GM21360 (cell line): ENCODE data around the gene KISS1.
"Not testable (repeated sequence)": the region's sequence is repeated elsewhere in the genome, so short reads cannot be mapped to it uniquely, and the experiment has no call there.

Experiments used
- ATAC-seq: cut with Tn5 transposase; IDR thresholded peaks from one replicate; pipeline ENCODE4 v1.9.1; 2021; ENCODE audit warnings: mild to moderate bottlenecking, moderate library complexity; ENCODE audit not compliant: unreplicated experiment

Gene KISS1

GRCh38 chr1:204196068-204196795 lies at the start of gene KISS1:
Gene KISS1 (minus strand): TSS chr1:204196491. CDS start chr1:204192876, 3,615 bp downstream.
- ATAC-seq, result no peak

GRCh38 chr1:204242920-204243319 lies 46.6 kb upstream of the KISS1 start:
- no peak for ATAC-seq

GRCh38 chr1:204241914-204242313 lies 45.6 kb upstream of the KISS1 start:
- no peak for ATAC-seq

- no peak for ATAC-seq
Observed at GRCh38 chr1:204241050-204241449, 44.8 kb upstream of the KISS1 start.

GRCh38 chr1:204240233-204240632 lies 43.9 kb upstream of the KISS1 start:
- ATAC-seq, result no peak

GRCh38 chr1:204239401-204239800 lies 43.1 kb upstream of the KISS1 start:
- ATAC-seq, result not testable (repeated sequence)

GRCh38 chr1:204238520-204238919 lies 42.2 kb upstream of the KISS1 start:
- ATAC-seq, result not testable (repeated sequence)

GRCh38 chr1:204237515-204237914 lies 41.2 kb upstream of the KISS1 start:
- ATAC-seq, result not testable (repeated sequence)

GRCh38 chr1:204232526-204232925 lies 36.2 kb upstream of the KISS1 start:
- no peak for ATAC-seq

- ATAC-seq, result no peak
Observed at GRCh38 chr1:204230211-204230610, 33.9 kb upstream of the KISS1 start.

GRCh38 chr1:204228896-204229295 lies 32.6 kb upstream of the KISS1 start:
- ATAC-seq, result no peak

GRCh38 chr1:204227996-204228785 lies 31.9 kb upstream of the KISS1 start:
- ATAC-seq, result no peak

- ATAC-seq, result no peak
Observed at GRCh38 chr1:204227351-204227750, 31.1 kb upstream of the KISS1 start.

- ATAC-seq, result no peak
Observed at GRCh38 chr1:204225841-204226735, 29.8 kb upstream of the KISS1 start.

GRCh38 chr1:204224655-204225054 lies 28.4 kb upstream of the KISS1 start:
- no peak for ATAC-seq

GRCh38 chr1:204223129-204223860 lies 27.0 kb upstream of the KISS1 start:
- no peak for ATAC-seq

GRCh38 chr1:204222764-204223055 lies 26.4 kb upstream of the KISS1 start:
- no peak for ATAC-seq

- no peak for ATAC-seq
Observed at GRCh38 chr1:204222006-204222763, 25.9 kb upstream of the KISS1 start.

- ATAC-seq, result no peak
Observed at GRCh38 chr1:204221271-204221670, 25.0 kb upstream of the KISS1 start.
